Panc1 (cell line): ENCODE measurements around the gene COLEC11. TPM values are rescaled to one million over a fixed set of nuclear protein-coding genes. Genes with fewer than 3 reads are reported as not detected.

ENCODE experiments used
- ATAC-seq: fragments of 200-7000 bp; cut with Tn5 transposase; 2 replicates; pipeline ENCODE4 v1.9.1; 2020; ENCODE audit warnings: mild to moderate bottlenecking, moderate library complexity
- BruUV-seq: library from RNA; stranded (reverse); fragments of 400-500 nt; replicated peaks from 2 replicates; lab custom pipeline; 2021; lab: Mats Ljungman, UMichigan
- CTCF ChIA-PET: fragments of 300-600 bp; sonication (Branson Sonifier 250); formaldehyde crosslinking; loops from one replicate; lab custom pipeline; 2022; ENCODE audit warnings: antibody characterized with exemption; lab: Charles Lee
- POLR2A ChIA-PET: fragments of 300-600 bp; sonication (Branson Sonifier 250); formaldehyde crosslinking; loops from one replicate; lab custom pipeline; 2022; ENCODE audit warnings: antibody characterized with exemption; lab: Charles Lee
- DNase-seq: peaks from one replicate; pipeline ENCODE4 v3.0.0-alpha.2; 2010; ENCODE audit warnings: low read depth, low spot score
- H3K27ac ChIP-seq: 2 replicates; pipeline ENCODE4 v1.5.1; 2011; ENCODE audit warnings: mild to moderate bottlenecking, low read length, inconsistent platforms
- H3K27me3 ChIP-seq: fragments of 200-500 bp; sonication (Bioruptor generic); 2 replicates; pipeline ENCODE4 v1.6.0; 2014; ENCODE audit warnings: low read length, inconsistent platforms; ENCODE audit not compliant: control insufficient read depth, insufficient read depth
- H3K36me3 ChIP-seq: fragments of 200-500 bp; sonication (Bioruptor generic); 2 replicates; pipeline ENCODE4 v1.5.1; 2014; ENCODE audit warnings: inconsistent platforms, mild to moderate bottlenecking, low read length, moderate library complexity; ENCODE audit not compliant: control insufficient read depth, insufficient read depth
- H3K4me1 ChIP-seq: 2 replicates; pipeline ENCODE4 v1.5.1; 2011; ENCODE audit warnings: inconsistent platforms, mild to moderate bottlenecking, low read length, moderate library complexity; ENCODE audit not compliant: control insufficient read depth, insufficient read depth
- H3K4me3 ChIP-seq, 2 experiments: 2 replicates each; pipeline ENCODE4 v1.5.1; 2011 to 2012; ENCODE audit warnings: low read depth in 2 of 2, low read length in 2 of 2, mild to moderate bottlenecking in 2 of 2, inconsistent platforms in 1 of 2, moderate library complexity in 1 of 2
- H3K9me3 ChIP-seq: fragments of 200-500 bp; sonication (Bioruptor generic); 2 replicates; pipeline ENCODE4 v1.5.1; 2014; ENCODE audit warnings: low read depth, mild to moderate bottlenecking, inconsistent platforms, low read length, moderate library complexity; ENCODE audit not compliant: control insufficient read depth, insufficient read depth
- CTCF ChIP-seq: fragments of 450-650 bp; IDR thresholded peaks from 2 replicates; pipeline ENCODE4 v1.5.1; 2017; ENCODE audit warnings: mild to moderate bottlenecking
- POLR2AphosphoS5 ChIP-seq: IDR thresholded peaks from 2 replicates; pipeline ENCODE4 v1.6.1; 2012; ENCODE audit warnings: mild to moderate bottlenecking, low read depth, low read length, moderate library complexity
- REST ChIP-seq, 2 experiments: IDR thresholded peaks; 2 replicates each; pipeline ENCODE4 v1.6.1; 2011 to 2012; ENCODE audit warnings: low read depth in 2 of 2, control low read depth in 1 of 2, low read length in 1 of 2, mild to moderate bottlenecking in 1 of 2, moderate library complexity in 1 of 2; ENCODE audit not compliant: insufficient read depth in 1 of 2
- SIN3A ChIP-seq: IDR thresholded peaks from 2 replicates; pipeline ENCODE4 v1.6.1; 2012; ENCODE audit warnings: low read depth, mild to moderate bottlenecking, low read length, moderate library complexity, borderline replicate concordance; ENCODE audit not compliant: insufficient read depth
- TCF7L2 ChIP-seq: IDR thresholded peaks from 2 replicates; pipeline ENCODE4 v1.6.1; 2011; ENCODE audit warnings: mild to moderate bottlenecking, low read depth, low read length, inconsistent platforms
- in situ Hi-C: cut with HindIII; loops from 2 replicates; pipeline ENCODE4 v1.10.0; 2016; ENCODE audit warnings: low sequenced_read_pairs, low pct_unique_long_range_greater_than_20kb
- intact Hi-C: fragments of 100-400 bp; cut with micrococcal nuclease; formaldehyde crosslinking; loops from one replicate; pipeline ENCODE4 v1.10.0; 2022; ENCODE audit not compliant: unreplicated experiment
- total RNA-seq: library from RNA; stranded (reverse); gene quantifications from one replicate; pipeline ENCODE4 v1.2.1, GENCODE V29; 2021; ENCODE audit not compliant: unreplicated experiment

The COLEC11 gene
- total RNA-seq, 1 experiment from 2014 or later: 0.31 TPM

GRCh38 chr2:3622967-3623366 is 28.1 kb downstream of the COLEC11 start:
- no peaks in the 10 kb centered on the region for H3K9me3 ChIP-seq
- no peak for TF ChIP-seq REST (IDR thresholded peaks at IDR 0.05; ENCODE audit: insufficient read depth in 1 of 2, low read depth in 2 of 2, low read length in 1 of 2)
- no peak for TF ChIP-seq CTCF
- no peak for TF ChIP-seq TCF7L2
- no peak for TF ChIP-seq SIN3A
- TF ChIP-seq POLR2AphosphoS5: no peak
- H3K27ac ChIP-seq: no peak overlapping the region
- no peak overlapping the region for H3K4me3 ChIP-seq
- intact Hi-C loops (no loop called here), in situ Hi-C loops (no loop called here)
- no peak for ATAC-seq
- H3K4me1 ChIP-seq: no peaks in the 10 kb centered on the region
- H3K36me3 ChIP-seq: no peaks in the 10 kb centered on the region
- H3K27me3 ChIP-seq: no peaks in the 10 kb centered on the region
- ChIA-PET POLR2A (no interaction called here), CTCF (no interaction called here)
- no TSS peak for BruUV-seq
- no peak for DNase-seq

- Histone ChIP-seq H3K36me3 (no peaks in the 10 kb centered on the region), H3K9me3 (no peaks in the 10 kb centered on the region), H3K4me1 (no peaks in the 10 kb centered on the region), H3K27ac (no peak overlapping the region), H3K4me3 (no peak overlapping the region), H3K27me3 (no peaks in the 10 kb centered on the region)
- no peak for ATAC-seq
- CTCF ChIA-PET: no interaction called here
- DNase-seq: no peak
- in situ Hi-C loops: no loop called here
- POLR2A ChIA-PET: no interaction called here
- BruUV-seq: no TSS peak
- intact Hi-C loops: no loop called here
- no peak for TF ChIP-seq REST (IDR thresholded peaks at IDR 0.05; ENCODE audit: insufficient read depth in 1 of 2, low read depth in 2 of 2, low read length in 1 of 2)
Measured at GRCh38 chr2:3624059-3624794, 29.3 kb downstream of the COLEC11 start.
